Heart left ventricle (tissue), 13 donors: ENCODE measurements around the gene VMP1.

Experiments used
- POLR2A ChIP-seq, 2 donors: fragments of 450-650 bp; IDR thresholded peaks; one replicate each; pipeline ENCODE4 v1.6.1; 2017; ENCODE audit warnings: antibody characterized with exemption in 2 of 2, mild to moderate bottlenecking in 2 of 2, moderate library complexity in 2 of 2
- TF ChIP-seq, protein P1 (sequence below), 12 donors: fragments of 200-600 bp; sonication (generic) in 4 of 12; IDR thresholded peaks; one replicate each; pipeline versions ENCODE4 v1.5.0 to v1.8.0; 2018 to 2022; ENCODE audit warnings: antibody characterized with exemption in 12 of 12, mild to moderate bottlenecking in 5 of 12
- donor health status: ischemic (EF 13 %, LVEDD 7.1; RV severe dilation, severe dysfunction).
- donor health status: DM: no; HTN: yes; CAD: no.
- donor health status: DM: no; HTN: no; CAD: no.
- donor health status: ischemic (EF 25% LVEDD 6.9; RV normal size, moderate dysfunction).
- donor health status: ischemic (EF 25% LVEDD 5.7; RV mildly dilated, moderate dysfunction).
- donor health status: ischemic (EF 35%, LVEDD 5.7; RV mildly dilated, moderate dysfunction).
- donor health status: nonischemic (EF 11% LVEDD 7.7; RV severe dilation, severe dysfunction).
- donor health status: DM: yes; HTN: yes; CAD: no.
- donor health status: PGD.
- donor health status: ischemic (EF 29% LVEDD 5.4; RV normal size, mild dysfunction).
- donor health status: nonischemic (EF 23%, LVEDD 6.1; RV moderate dilation, normal function).

DNA sequence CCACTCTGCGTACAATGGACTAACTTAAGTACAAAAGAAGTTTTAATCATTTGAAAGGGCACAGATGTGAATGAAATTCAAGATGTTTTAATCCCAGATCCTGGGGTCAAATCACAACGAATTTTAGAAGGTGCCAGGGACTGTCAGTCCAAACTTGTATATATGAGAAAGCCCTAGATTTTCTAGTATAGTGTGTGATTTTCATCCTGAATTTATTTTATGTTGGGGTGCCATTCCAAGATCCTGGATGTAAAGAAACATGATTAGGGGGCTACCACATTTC, 121.0 kb downstream of the VMP1 start:
- TF ChIP-seq, protein P1, sequence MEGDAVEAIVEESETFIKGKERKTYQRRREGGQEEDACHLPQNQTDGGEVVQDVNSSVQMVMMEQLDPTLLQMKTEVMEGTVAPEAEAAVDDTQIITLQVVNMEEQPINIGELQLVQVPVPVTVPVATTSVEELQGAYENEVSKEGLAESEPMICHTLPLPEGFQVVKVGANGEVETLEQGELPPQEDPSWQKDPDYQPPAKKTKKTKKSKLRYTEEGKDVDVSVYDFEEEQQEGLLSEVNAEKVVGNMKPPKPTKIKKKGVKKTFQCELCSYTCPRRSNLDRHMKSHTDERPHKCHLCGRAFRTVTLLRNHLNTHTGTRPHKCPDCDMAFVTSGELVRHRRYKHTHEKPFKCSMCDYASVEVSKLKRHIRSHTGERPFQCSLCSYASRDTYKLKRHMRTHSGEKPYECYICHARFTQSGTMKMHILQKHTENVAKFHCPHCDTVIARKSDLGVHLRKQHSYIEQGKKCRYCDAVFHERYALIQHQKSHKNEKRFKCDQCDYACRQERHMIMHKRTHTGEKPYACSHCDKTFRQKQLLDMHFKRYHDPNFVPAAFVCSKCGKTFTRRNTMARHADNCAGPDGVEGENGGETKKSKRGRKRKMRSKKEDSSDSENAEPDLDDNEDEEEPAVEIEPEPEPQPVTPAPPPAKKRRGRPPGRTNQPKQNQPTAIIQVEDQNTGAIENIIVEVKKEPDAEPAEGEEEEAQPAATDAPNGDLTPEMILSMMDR (IDR thresholded peaks at IDR 0.05), result no peak
- no peak for TF ChIP-seq POLR2A (IDR thresholded peaks at IDR 0.05)
